HEK293 (cell line): ENCODE data around the gene WLS.
A peak's percentile ranks its signal among the peaks of the same experiment; 100 is the strongest.

Source experiments
- CTCF ChIA-PET: fragments of 350-600 bp; formaldehyde crosslinking; extraction: SDS; loops from one replicate; lab custom pipeline; 2021; ENCODE audit warnings: antibody characterized with exemption; lab: Yijun Ruan, JAX
- POLR2A ChIA-PET: fragments of 300-600 bp; formaldehyde crosslinking; extraction: SDS; loops from one replicate; lab custom pipeline; 2020; ENCODE audit warnings: antibody characterized with exemption, inconsistent platforms; lab: Yijun Ruan, JAX
- H3K27ac ChIP-seq: fragments of 200-500 bp; sonication (Bioruptor generic); 2 replicates; pipeline ENCODE4 v1.5.1; 2014; ENCODE audit warnings: low read depth, low read length, control low read depth, inconsistent platforms; ENCODE audit errors: extremely low read depth
- H3K36me3 ChIP-seq, 2 experiments: fragments of 200-500 bp in 1 of 2; sonication (Bioruptor generic) in 1 of 2; 1 replicate in 1 of 2; 2 replicates in 1 of 2; pipeline ENCODE4 v1.5.1; 2014 to 2017; ENCODE audit warnings: inconsistent platforms in 2 of 2, low read length in 2 of 2; ENCODE audit not compliant: control insufficient read depth in 2 of 2, insufficient read depth in 1 of 2
- H3K4me1 ChIP-seq: fragments of 200-500 bp; sonication (Bioruptor generic); 2 replicates; pipeline ENCODE4 v1.5.1; 2014; ENCODE audit warnings: mild to moderate bottlenecking, low read length, inconsistent platforms; ENCODE audit not compliant: control insufficient read depth, insufficient read depth
- H3K4me3 ChIP-seq: 2 replicates; pipeline ENCODE4 v1.5.1; 2011; ENCODE audit warnings: low read depth, mild to moderate bottlenecking, control low read depth, low read length, moderate library complexity
- H3K9me3 ChIP-seq: fragments of 200-500 bp; sonication (Bioruptor generic); 2 replicates; pipeline ENCODE4 v1.5.1; 2014; ENCODE audit warnings: low read depth, low read length, inconsistent platforms; ENCODE audit not compliant: control insufficient read depth, insufficient read depth
- PRDM4 ChIP-seq: fragments of 450-650 bp; formaldehyde crosslinking; IDR thresholded peaks from 2 replicates; pipeline ENCODE4 v1.5.1; 2017; ENCODE audit warnings: missing biosample characterization, missing genetic modification characterization
- SCRT2 ChIP-seq: fragments of 450-650 bp; formaldehyde crosslinking; IDR thresholded peaks from 2 replicates; pipeline ENCODE4 v1.5.1; 2016; ENCODE audit warnings: missing biosample characterization, missing genetic modification characterization
- ZBTB26 ChIP-seq: fragments of 450-650 bp; formaldehyde crosslinking; optimal IDR thresholded peaks from 2 replicates; pipeline ENCODE3; 2016; ENCODE audit warnings: missing biosample characterization, mild to moderate bottlenecking, missing genetic modification characterization
- ZNF266 ChIP-seq: fragments of 450-650 bp; formaldehyde crosslinking; IDR thresholded peaks from 2 replicates; pipeline ENCODE4 v1.5.1; 2016; ENCODE audit warnings: missing biosample characterization, missing genetic modification characterization, low read depth
- ZNF350 ChIP-seq: fragments of 450-650 bp; formaldehyde crosslinking; IDR thresholded peaks from 2 replicates; pipeline ENCODE4 v1.5.0; 2017; ENCODE audit warnings: missing biosample characterization, mild to moderate bottlenecking, missing genetic modification characterization
- ZNF366 ChIP-seq: fragments of 450-650 bp; formaldehyde crosslinking; conservative IDR thresholded peaks from 2 replicates; pipeline ENCODE4 v1.5.1; 2016; ENCODE audit warnings: missing biosample characterization, missing genetic modification characterization
- ZNF394 ChIP-seq: fragments of 450-650 bp; formaldehyde crosslinking; IDR thresholded peaks from 2 replicates; pipeline ENCODE4 v1.5.1; 2016; ENCODE audit warnings: missing biosample characterization, missing genetic modification characterization, mild to moderate bottlenecking, moderate library complexity, borderline replicate concordance
- ZNF513 ChIP-seq: fragments of 450-650 bp; IDR thresholded peaks from 2 replicates; pipeline ENCODE4 v1.5.1; 2018; ENCODE audit warnings: missing biosample characterization, missing genetic modification characterization
- ZNF560 ChIP-seq: fragments of 450-650 bp; formaldehyde crosslinking; IDR thresholded peaks from 2 replicates; pipeline ENCODE4 v1.5.1; 2017; ENCODE audit warnings: missing biosample characterization, missing genetic modification characterization, borderline replicate concordance
- ZNF639 ChIP-seq: fragments of 450-650 bp; formaldehyde crosslinking; IDR thresholded peaks from 2 replicates; pipeline ENCODE4 v1.5.1; 2016; ENCODE audit warnings: missing biosample characterization, missing genetic modification characterization
- ZNF701 ChIP-seq: fragments of 450-650 bp; formaldehyde crosslinking; IDR thresholded peaks from 2 replicates; pipeline ENCODE4 v1.5.1; 2016; ENCODE audit warnings: missing biosample characterization, missing genetic modification characterization
- ZSCAN5A ChIP-seq: fragments of 450-650 bp; formaldehyde crosslinking; IDR thresholded peaks from 2 replicates; pipeline ENCODE4 v1.5.1; 2016; ENCODE audit warnings: missing biosample characterization, missing genetic modification characterization

Gene WLS

GRCh38 chr1:68083686-68084085 lies 148.6 kb downstream of the WLS start:
- no peak overlapping the region for H3K4me3 ChIP-seq
- TF ChIP-seq ZNF394 (tag by site-specific recombination) = no peak
- TF ChIP-seq ZNF350 = no peak
- no peak for TF ChIP-seq ZNF639 (tag by site-specific recombination)
- no peak for TF ChIP-seq ZSCAN5A (tag by site-specific recombination)
- 0 out of 2 replicates have a peak, but pooled peaks have one; percentile 13 for TF ChIP-seq SCRT2
- TF ChIP-seq ZBTB26 = no peak
- no peak for TF ChIP-seq ZNF366
- TF ChIP-seq ZNF701 (tag by site-specific recombination) = no peak
- TF ChIP-seq, all 188 proteins: peak for 1
- H3K36me3 ChIP-seq = no peaks in the 10 kb centered on the region
- H3K9me3 ChIP-seq = no peaks in the 10 kb centered on the region
- H3K4me1 ChIP-seq = no peaks in the 10 kb centered on the region
- POLR2A ChIA-PET = no interaction called here
- CTCF ChIA-PET = interaction anchor here (1.4 kb wide), 2 partner anchors 33 to 317 kb away, joined by 3 read pairs; no protein-coding TSS in a partner anchor
- H3K27ac ChIP-seq = no peak overlapping the region

- CTCF ChIA-PET = interaction anchor here (0.6 kb wide), 1 partner anchor 520 kb away, joined by 4 read pairs; no protein-coding TSS in a partner anchor
These were observed 150.5 kb downstream of the WLS start for GRCh38 chr1:68081775-68082283.

More at GRCh38 chr1:68081775-68082283, 150.5 kb downstream of the WLS start:
- Histone ChIP-seq H3K9me3 (no peaks in the 10 kb centered on the region), H3K4me1 (no peaks in the 10 kb centered on the region), H3K4me3 (no peak overlapping the region), H3K27ac (no peak overlapping the region), H3K36me3 (no peaks in the 10 kb centered on the region)
- POLR2A ChIA-PET = no interaction called here
- TF ChIP-seq ZNF266 (tag by site-specific recombination) (no peak), ZNF513 (tag by site-specific recombination) (no peak), ZNF560 (tag by site-specific recombination) (no peak), PRDM4 (tag by site-specific recombination) (no peak)
